ENCODE measurements around the gene ATP8A2. TPM values are rescaled to one million over a fixed set of nuclear protein-coding genes. Genes with fewer than 3 reads are reported as not detected.

The ATP8A2 gene
- total and polyA plus RNA-seq, 10 of the 15 experiments (the other 5 are each of a cell fraction or from before 2014, with no cell fraction given), result 0.01 to 0.04 (median 0.04) TPM; not detected in 7

GRCh38 chr13:25688536-25688935 is 316.8 kb downstream of the ATP8A2 start:
- H3K4me3 ChIP-seq, result no peak overlapping the region
- ChIA-PET POLR2A (no interaction called here), RAD21 (ENCODE audit: unreplicated experiment) (no interaction called here), CTCF (no interaction called here), SMC1A (ENCODE audit: uncharacterized antibody, unreplicated experiment) (no interaction called here)
- no peak overlapping the region for H3K4me2 ChIP-seq (ENCODE audit: control insufficient read depth, insufficient read depth)
- H4K20me1 ChIP-seq (ENCODE audit: control insufficient read depth, insufficient read depth), result no peaks in the 10 kb centered on the region
- intact Hi-C loops (cut with micrococcal nuclease; ENCODE audit: unreplicated experiment), result no loop called here
- no peak for DNase-seq (ENCODE audit: low read depth, low spot score)
- no peak for ATAC-seq
- WGBS (ENCODE audit: insufficient coverage, insufficient replicate concordance, low lambda C conversion rate, missing lambda C conversion rate), result 6% methylated on average over 5 of the region's 5 CpGs
- in situ Hi-C loops (cut with MboI), result no loop called here
- BruUV-seq (replicated peaks), result no TSS peak
- TF ChIP-seq IKZF2 (IDR thresholded peaks at IDR 0.05) (no peak), RCOR1 (conservative IDR thresholded peaks at IDR 0.05; ENCODE audit: low read depth, low read length) (no peak), MAX (IDR thresholded peaks at IDR 0.05; ENCODE audit: low read depth, low read length) (no peak), CHD1 (IDR thresholded peaks at IDR 0.05; ENCODE audit: low read depth, low read length) (no peak), CREM (IDR thresholded peaks at IDR 0.05; ENCODE audit: low read depth) (no peak), HSF1 (IDR thresholded peaks at IDR 0.05; ENCODE audit: low read depth, low read length) (no peak), TAF1 (IDR thresholded peaks at IDR 0.05; ENCODE audit: borderline replicate concordance, low read depth, low read length) (no peak), TCF12 (IDR thresholded peaks at IDR 0.05; ENCODE audit: low read depth, low read length) (no peak), ATF7 (IDR thresholded peaks at IDR 0.05; ENCODE audit: low read depth) (no peak), RELA (IDR thresholded peaks at IDR 0.05; ENCODE audit: borderline replicate concordance, partially characterized antibody) (no peak), MTA2 (IDR thresholded peaks at IDR 0.05; ENCODE audit: low read depth) (no peak)
- no peaks in the 10 kb centered on the region for H3K4me1 ChIP-seq (ENCODE audit: control insufficient read depth, insufficient read depth, low read length)
- H3K9me3 ChIP-seq (replicated peaks; ENCODE audit: control insufficient read depth, insufficient read depth, low read length), result no peaks in the 10 kb centered on the region
- no peak overlapping the region for H2AFZ ChIP-seq (ENCODE audit: control insufficient read depth, low read depth, low read length)
- FAIRE-seq, result no peak
- H3K79me2 ChIP-seq (ENCODE audit: control insufficient read depth, insufficient read depth, low read length), result no peaks in the 10 kb centered on the region
- H3K9ac ChIP-seq (ENCODE audit: control insufficient read depth, insufficient read depth, low read length), result no peak overlapping the region
- no peaks in the 10 kb centered on the region for H3K27me3 ChIP-seq (replicated peaks in 1 of 2; ENCODE audit: control insufficient read depth in 2 of 2, insufficient read depth in 2 of 2, low read length in 1 of 2)
- H3K36me3 ChIP-seq (ENCODE audit: control insufficient read depth in 2 of 2, insufficient read depth in 2 of 2, low read length in 1 of 2), result no peaks in the 10 kb centered on the region
- no peak overlapping the region for H3K27ac ChIP-seq (ENCODE audit: control insufficient read depth, insufficient read depth)

All from GM12878 (cell line).